MM.1S (cell line): ENCODE results near the gene F13A1.

Experiments used
- EZH2 ChIP-seq: fragments of 300-600 bp; sonication (generic); optimal IDR thresholded peaks from 2 replicates; pipeline ENCODE3; 2017; ENCODE audit warnings: low read depth, mild to moderate bottlenecking, antibody characterized with exemption, low read length, mixed read lengths
- EZH2phosphoT487 ChIP-seq: fragments of 300-600 bp; sonication (generic); IDR thresholded peaks from 2 replicates; pipeline ENCODE4 v1.6.1; 2018; ENCODE audit warnings: antibody characterized with exemption, low read length
- TF ChIP-seq, protein P1 (sequence below): fragments of 300-600 bp; sonication (generic); IDR thresholded peaks from 2 replicates; pipeline ENCODE4 v1.5.1; 2016; ENCODE audit warnings: antibody characterized with exemption, low read length, mixed read lengths

DNA sequence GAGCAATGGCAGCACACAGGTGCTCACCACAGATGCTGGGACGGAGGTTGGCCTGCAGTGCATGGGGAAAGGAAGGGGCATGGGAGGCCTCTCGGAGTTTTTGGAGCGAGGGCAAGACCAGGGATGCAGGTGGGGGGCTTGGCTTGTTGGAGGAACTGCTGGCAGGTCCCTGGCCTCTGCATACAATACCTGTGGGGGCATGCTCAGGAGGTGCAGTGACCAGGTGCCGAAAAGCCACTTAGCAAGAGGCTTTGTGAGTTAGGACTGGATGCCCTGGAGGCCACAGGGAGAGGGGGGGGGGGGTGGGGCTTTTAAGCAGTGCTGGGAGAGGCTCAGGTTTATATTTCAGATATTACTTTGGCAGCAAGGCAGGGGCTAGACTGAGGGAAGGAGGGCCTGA is 142.7 kb downstream of the F13A1 start:
- TF ChIP-seq, protein P1, sequence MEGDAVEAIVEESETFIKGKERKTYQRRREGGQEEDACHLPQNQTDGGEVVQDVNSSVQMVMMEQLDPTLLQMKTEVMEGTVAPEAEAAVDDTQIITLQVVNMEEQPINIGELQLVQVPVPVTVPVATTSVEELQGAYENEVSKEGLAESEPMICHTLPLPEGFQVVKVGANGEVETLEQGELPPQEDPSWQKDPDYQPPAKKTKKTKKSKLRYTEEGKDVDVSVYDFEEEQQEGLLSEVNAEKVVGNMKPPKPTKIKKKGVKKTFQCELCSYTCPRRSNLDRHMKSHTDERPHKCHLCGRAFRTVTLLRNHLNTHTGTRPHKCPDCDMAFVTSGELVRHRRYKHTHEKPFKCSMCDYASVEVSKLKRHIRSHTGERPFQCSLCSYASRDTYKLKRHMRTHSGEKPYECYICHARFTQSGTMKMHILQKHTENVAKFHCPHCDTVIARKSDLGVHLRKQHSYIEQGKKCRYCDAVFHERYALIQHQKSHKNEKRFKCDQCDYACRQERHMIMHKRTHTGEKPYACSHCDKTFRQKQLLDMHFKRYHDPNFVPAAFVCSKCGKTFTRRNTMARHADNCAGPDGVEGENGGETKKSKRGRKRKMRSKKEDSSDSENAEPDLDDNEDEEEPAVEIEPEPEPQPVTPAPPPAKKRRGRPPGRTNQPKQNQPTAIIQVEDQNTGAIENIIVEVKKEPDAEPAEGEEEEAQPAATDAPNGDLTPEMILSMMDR: no peak
- TF ChIP-seq EZH2phosphoT487 (no peak), EZH2 (no peak)
